GM23338 (cell line): Measurements from ENCODE around the gene CCDC85B. TPM values are rescaled to one million over a fixed set of nuclear protein-coding genes. Genes with fewer than 3 reads are reported as not detected.

Experiments
- ATAC-seq: fragments of 200-7000 bp; cut with Tn5 transposase; 3 replicates; pipeline ENCODE4 v1.9.1; 2020
- DNase-seq: peaks from one replicate; pipeline ENCODE4 v3.0.0-alpha.2; 2015; ENCODE audit warnings: low spot score
- H2AFZ ChIP-seq: fragments of 200-600 bp; sonication (generic); 2 replicates; pipeline ENCODE4 v1.8.0; 2016; ENCODE audit warnings: antibody characterized with exemption, mild to moderate bottlenecking, moderate library complexity
- H3F3A ChIP-seq: fragments of 200-600 bp; sonication (generic); replicated peaks from 2 replicates; pipeline ENCODE4 v1.8.0; 2017; ENCODE audit warnings: antibody characterized with exemption, mixed run types, low read depth
- H3K27ac ChIP-seq: fragments of 200-600 bp; sonication (generic); 2 replicates; pipeline ENCODE4 v1.6.1; 2016; ENCODE audit warnings: low read depth
- H3K27me3 ChIP-seq: fragments of 200-600 bp; sonication (generic); 2 replicates; pipeline ENCODE4 v1.8.0; 2016; ENCODE audit warnings: mild to moderate bottlenecking, mixed run types, moderate library complexity; ENCODE audit not compliant: insufficient read depth
- H3K36me3 ChIP-seq: fragments of 200-600 bp; sonication (generic); 2 replicates; pipeline ENCODE4 v1.8.0; 2016; ENCODE audit warnings: mild to moderate bottlenecking; ENCODE audit not compliant: insufficient read depth
- H3K4me1 ChIP-seq: fragments of 200-600 bp; sonication (generic); 2 replicates; pipeline ENCODE4 v1.8.0; 2016; ENCODE audit warnings: mild to moderate bottlenecking, moderate library complexity; ENCODE audit not compliant: insufficient read depth
- H3K4me2 ChIP-seq: fragments of 200-600 bp; sonication (generic); 2 replicates; pipeline ENCODE4 v1.7.1; 2017; ENCODE audit warnings: mixed run types
- H3K4me3 ChIP-seq: fragments of 200-600 bp; sonication (generic); 2 replicates; pipeline ENCODE4 v1.6.1; 2016; ENCODE audit warnings: mixed run types
- H3K79me2 ChIP-seq: fragments of 200-600 bp; sonication (generic); replicated peaks from 2 replicates; pipeline ENCODE4 v1.8.0; 2017; ENCODE audit warnings: mild to moderate bottlenecking; ENCODE audit not compliant: insufficient read depth
- H3K9me2 ChIP-seq: fragments of 200-600 bp; sonication (generic); 2 replicates; pipeline ENCODE4 v1.8.0; 2017; ENCODE audit not compliant: insufficient read depth
- H4K20me1 ChIP-seq: fragments of 200-600 bp; sonication (generic); replicated peaks from 2 replicates; pipeline ENCODE4 v1.8.0; 2017; ENCODE audit warnings: mild to moderate bottlenecking; ENCODE audit not compliant: insufficient read depth
- H3K27ac Mint-ChIP-seq: 2 replicates; pipeline ENCODE4 v1.8.0; 2020; ENCODE audit warnings: inconsistent platforms, mild to moderate bottlenecking, moderate library complexity, mixed read lengths
- H3K27me3 Mint-ChIP-seq: 3 replicates; pipeline ENCODE4 v1.8.0; 2022; ENCODE audit warnings: low read depth, mild to moderate bottlenecking, moderate library complexity, mixed read lengths, inconsistent platforms; ENCODE audit not compliant: insufficient read depth, poor library complexity
- H3K36me3 Mint-ChIP-seq: 3 replicates; pipeline ENCODE4 v1.8.0; 2021; ENCODE audit warnings: low read depth, mild to moderate bottlenecking, inconsistent platforms, moderate library complexity, mixed read lengths
- H3K4me1 Mint-ChIP-seq: 3 replicates; pipeline ENCODE4 v1.8.0; 2020; ENCODE audit warnings: mild to moderate bottlenecking, inconsistent platforms, mixed read lengths
- H3K4me3 Mint-ChIP-seq: 3 replicates; pipeline ENCODE4 v1.8.0; 2021; ENCODE audit warnings: moderate library complexity, mild to moderate bottlenecking, inconsistent platforms, mixed read lengths
- H3K9me3 Mint-ChIP-seq: 3 replicates; pipeline ENCODE4 v1.8.0; 2020; ENCODE audit warnings: moderate library complexity, mild to moderate bottlenecking, inconsistent platforms, mixed read lengths
- CREB1 ChIP-seq: fragments of 250-450 bp; sonication (Bioruptor Pico); IDR thresholded peaks from 2 replicates; pipeline ENCODE4 v1.5.0; 2020; ENCODE audit warnings: low read depth, mild to moderate bottlenecking, moderate library complexity
- EZH2 ChIP-seq: fragments of 200-600 bp; sonication (generic); IDR thresholded peaks from one replicate; pipeline ENCODE4 v1.8.0; 2017; ENCODE audit warnings: antibody characterized with exemption, mild to moderate bottlenecking, low read depth; ENCODE audit not compliant: unreplicated experiment
- JUNB ChIP-seq: IDR thresholded peaks from one replicate; pipeline ENCODE4 v1.6.1; 2016; ENCODE audit warnings: antibody characterized with exemption; ENCODE audit not compliant: unreplicated experiment
- NANOG ChIP-seq: IDR thresholded peaks from 2 replicates; pipeline ENCODE4 v1.6.1; 2016; ENCODE audit warnings: antibody characterized with exemption, borderline replicate concordance
- POLR2AphosphoS5 ChIP-seq: IDR thresholded peaks from 2 replicates; pipeline ENCODE4 v1.6.1; 2016; ENCODE audit warnings: antibody characterized with exemption, low read depth
- STAT1 ChIP-seq: IDR thresholded peaks from one replicate; pipeline ENCODE4 v1.6.1; 2016; ENCODE audit warnings: antibody characterized with exemption; ENCODE audit not compliant: unreplicated experiment
- ZNF114 ChIP-seq: fragments of 250-450 bp; sonication (Bioruptor Pico); IDR thresholded peaks from 2 replicates; pipeline ENCODE4 v1.5.0; 2020; ENCODE audit warnings: mild to moderate bottlenecking, moderate library complexity
- ZNF331 ChIP-seq: fragments of 250-450 bp; sonication (Bioruptor Pico); IDR thresholded peaks from 2 replicates; pipeline ENCODE4 v1.5.0; 2020; ENCODE audit warnings: low read depth, mild to moderate bottlenecking, moderate library complexity
- ZNF462 ChIP-seq: fragments of 250-450 bp; sonication (Bioruptor Pico); IDR thresholded peaks from 2 replicates; pipeline ENCODE4 v1.5.0; 2020; ENCODE audit warnings: mild to moderate bottlenecking, moderate library complexity
- polyA plus RNA-seq: library from polyadenylated mRNA; unstranded; fragments of >200 nt; fragmentation: Nextera tagmentation; extraction: Ambion mirVana; gene quantifications from 2 replicates; pipeline ENCODE4 v1.2.1, GENCODE V29; 2016
- total RNA-seq: library from RNA; depleted of rRNA; stranded (reverse); fragments of >200 nt; shearing (Covaris generic); gene quantifications from 2 replicates; pipeline ENCODE4 v1.2.3, GENCODE V29; 2014
- TF ChIP-seq, protein P1 (sequence below): IDR thresholded peaks from 2 replicates; pipeline ENCODE4 v1.6.1; 2016; ENCODE audit warnings: antibody characterized with exemption
- TF ChIP-seq, protein P2 (sequence below), 2 experiments: fragments of 200-600 bp in 1 of 2; sonication (generic) in 1 of 2; conservative IDR thresholded peaks; 2 replicates each; pipeline versions ENCODE4 v1.5.1 to v1.6.1; 2016 to 2017; ENCODE audit warnings: antibody characterized with exemption in 2 of 2, low read depth in 2 of 2, mild to moderate bottlenecking in 2 of 2, moderate library complexity in 1 of 2

CCDC85B gene
- total and polyA plus RNA-seq, 2 experiments from 2014 or later: 54.5 to 66.3 TPM

DNA sequence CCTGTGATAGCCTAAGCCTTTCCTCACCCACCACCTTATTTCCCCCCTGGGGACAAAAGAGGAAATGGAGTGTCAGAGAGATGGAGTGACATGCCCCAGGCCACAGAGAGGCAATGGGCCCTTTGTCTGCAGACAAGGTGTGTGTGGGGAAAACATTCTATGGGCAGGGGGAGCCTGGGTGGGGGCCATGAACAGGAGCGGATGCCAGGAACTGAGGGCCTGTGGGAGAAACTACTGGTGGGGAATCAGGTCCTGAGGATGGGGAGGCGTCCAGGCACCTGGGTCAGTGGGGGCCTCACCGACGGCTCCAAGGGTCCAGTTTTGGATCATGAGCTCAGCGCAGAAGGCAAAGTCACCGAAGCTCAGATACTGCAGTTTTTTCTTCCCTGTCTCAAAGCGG is 5.2 kb upstream of the CCDC85B start:
- Histone ChIP-seq H3F3A (peaks cover 39% of the 10 kb centered on the region), H3K9me2 (no peaks in the 10 kb centered on the region), H3K4me1 (peaks cover 20% of the 10 kb centered on the region), H3K27me3 (peaks cover 13% of the 10 kb centered on the region), H3K79me2 (0 out of 2 replicates have a peak, but pooled peaks cover 9% of the 10 kb centered on the region), H4K20me1 (peaks cover 18% of the 10 kb centered on the region; the same call in 1 of the 2 replicates), H3K4me2 (no peak overlapping the region), H2AFZ (no peak overlapping the region), H3K27ac (no peak overlapping the region), H3K4me3 (no peak overlapping the region), H3K36me3 (peaks cover 14% of the 10 kb centered on the region; the same call in 1 of the 2 replicates)
- Mint-ChIP-seq H3K4me3 (no peak overlapping the region), H3K9me3 (peaks cover 2% of the 10 kb centered on the region; the same call in 1 of the 3 replicates), H3K4me1 (peaks cover 27% of the 10 kb centered on the region), H3K27ac (no peak overlapping the region), H3K27me3 (peaks cover 26% of the 10 kb centered on the region), H3K36me3 (peaks cover 45% of the 10 kb centered on the region)
- ATAC-seq (no peak), DNase-seq (no peak)
- TF ChIP-seq ZNF114 (no peak), ZNF462 (CRISPR knock-in tag) (no peak), POLR2AphosphoS5 (no peak), NANOG (no peak), ZNF331 (no peak), JUNB (no peak), EZH2 (no peak), STAT1 (no peak), CREB1 (CRISPR knock-in tag) (no peak)
- TF ChIP-seq, protein P1, sequence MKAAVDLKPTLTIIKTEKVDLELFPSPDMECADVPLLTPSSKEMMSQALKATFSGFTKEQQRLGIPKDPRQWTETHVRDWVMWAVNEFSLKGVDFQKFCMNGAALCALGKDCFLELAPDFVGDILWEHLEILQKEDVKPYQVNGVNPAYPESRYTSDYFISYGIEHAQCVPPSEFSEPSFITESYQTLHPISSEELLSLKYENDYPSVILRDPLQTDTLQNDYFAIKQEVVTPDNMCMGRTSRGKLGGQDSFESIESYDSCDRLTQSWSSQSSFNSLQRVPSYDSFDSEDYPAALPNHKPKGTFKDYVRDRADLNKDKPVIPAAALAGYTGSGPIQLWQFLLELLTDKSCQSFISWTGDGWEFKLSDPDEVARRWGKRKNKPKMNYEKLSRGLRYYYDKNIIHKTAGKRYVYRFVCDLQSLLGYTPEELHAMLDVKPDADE: no peak
- TF ChIP-seq, protein P2, sequence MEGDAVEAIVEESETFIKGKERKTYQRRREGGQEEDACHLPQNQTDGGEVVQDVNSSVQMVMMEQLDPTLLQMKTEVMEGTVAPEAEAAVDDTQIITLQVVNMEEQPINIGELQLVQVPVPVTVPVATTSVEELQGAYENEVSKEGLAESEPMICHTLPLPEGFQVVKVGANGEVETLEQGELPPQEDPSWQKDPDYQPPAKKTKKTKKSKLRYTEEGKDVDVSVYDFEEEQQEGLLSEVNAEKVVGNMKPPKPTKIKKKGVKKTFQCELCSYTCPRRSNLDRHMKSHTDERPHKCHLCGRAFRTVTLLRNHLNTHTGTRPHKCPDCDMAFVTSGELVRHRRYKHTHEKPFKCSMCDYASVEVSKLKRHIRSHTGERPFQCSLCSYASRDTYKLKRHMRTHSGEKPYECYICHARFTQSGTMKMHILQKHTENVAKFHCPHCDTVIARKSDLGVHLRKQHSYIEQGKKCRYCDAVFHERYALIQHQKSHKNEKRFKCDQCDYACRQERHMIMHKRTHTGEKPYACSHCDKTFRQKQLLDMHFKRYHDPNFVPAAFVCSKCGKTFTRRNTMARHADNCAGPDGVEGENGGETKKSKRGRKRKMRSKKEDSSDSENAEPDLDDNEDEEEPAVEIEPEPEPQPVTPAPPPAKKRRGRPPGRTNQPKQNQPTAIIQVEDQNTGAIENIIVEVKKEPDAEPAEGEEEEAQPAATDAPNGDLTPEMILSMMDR (conservative IDR thresholded peaks at IDR 0.05; ENCODE audit: low read depth in 2 of 2): no peak
